A673 (cell line): ENCODE measurements around the gene SHISAL1. TPM values are rescaled to one million over a fixed set of nuclear protein-coding genes. Genes with fewer than 3 reads are reported as not detected.

Experiments used
- BruUV-seq: library from RNA; stranded (reverse); fragments of 400-500 nt; replicated peaks from 2 replicates; lab custom pipeline; 2021; lab: Mats Ljungman, UMichigan
- CTCF ChIA-PET: fragments of 300-600 bp; sonication (Branson Sonifier 250); formaldehyde crosslinking; loops from one replicate; lab custom pipeline; 2022; ENCODE audit warnings: antibody characterized with exemption; lab: Charles Lee
- POLR2A ChIA-PET: fragments of 300-600 bp; sonication (Branson Sonifier 250); formaldehyde crosslinking; loops from one replicate; lab custom pipeline; 2022; ENCODE audit warnings: antibody characterized with exemption; ENCODE audit not compliant: low non-redundant PET; lab: Charles Lee
- DNase-seq: peaks from one replicate; pipeline ENCODE4 v3.0.0-alpha.2; 2015; ENCODE audit warnings: low spot score
- H3K27ac ChIP-seq: fragments of 200-600 bp; sonication (generic); 2 replicates; pipeline ENCODE4 v1.5.1; 2016; ENCODE audit warnings: mixed run types, low read depth, mild to moderate bottlenecking, mixed read lengths, antibody characterized with exemption, low read length; ENCODE audit not compliant: poor library complexity, severe bottlenecking
- H3K27me3 ChIP-seq: fragments of 200-600 bp; sonication (generic); replicated peaks from 2 replicates; pipeline ENCODE4 v1.6.1; 2017; ENCODE audit warnings: mixed run types, low read depth, mild to moderate bottlenecking, mixed read lengths, antibody characterized with exemption, low read length; ENCODE audit not compliant: insufficient read depth, poor library complexity
- H3K36me3 ChIP-seq: fragments of 200-600 bp; sonication (generic); 2 replicates; pipeline ENCODE4 v1.6.1; 2016; ENCODE audit warnings: mixed run types, mild to moderate bottlenecking, mixed read lengths, antibody characterized with exemption, low read length; ENCODE audit not compliant: insufficient read depth, poor library complexity, severe bottlenecking
- H3K4me1 ChIP-seq: fragments of 200-600 bp; sonication (generic); 2 replicates; pipeline ENCODE4 v1.6.1; 2017; ENCODE audit warnings: mixed run types, mild to moderate bottlenecking, mixed read lengths, antibody characterized with exemption, low read length; ENCODE audit not compliant: insufficient read depth, poor library complexity, severe bottlenecking
- H3K4me3 ChIP-seq: fragments of 200-600 bp; sonication (generic); 2 replicates; pipeline ENCODE4 v1.5.1; 2016; ENCODE audit warnings: low read depth, mixed run types, mild to moderate bottlenecking, mixed read lengths, low read length; ENCODE audit not compliant: poor library complexity, severe bottlenecking
- H3K9me3 ChIP-seq: fragments of 200-600 bp; sonication (generic); 2 replicates; pipeline ENCODE4 v1.6.1; 2016; ENCODE audit warnings: mixed run types, low read depth, mild to moderate bottlenecking, mixed read lengths, antibody characterized with exemption, low read length; ENCODE audit not compliant: poor library complexity, severe bottlenecking
- EZH2 ChIP-seq: fragments of 200-600 bp; sonication (generic); IDR thresholded peaks from 2 replicates; pipeline ENCODE4 v1.6.1; 2017; ENCODE audit warnings: borderline replicate concordance, low read depth, mild to moderate bottlenecking, mixed read lengths, antibody characterized with exemption, low read length; ENCODE audit not compliant: poor library complexity, severe bottlenecking
- intact Hi-C: fragments of 100-400 bp; cut with micrococcal nuclease; formaldehyde crosslinking; loops from one replicate; pipeline ENCODE4 v1.10.0; 2022; ENCODE audit not compliant: unreplicated experiment
- total RNA-seq: library from RNA; stranded (reverse); gene quantifications from 2 replicates; pipeline ENCODE4 v1.2.3, GENCODE V29; 2021
- TF ChIP-seq, protein P1 (sequence below): fragments of 300-800, 200-600 bp; sonication (generic); conservative IDR thresholded peaks from 2 replicates; pipeline ENCODE4 v1.5.1; 2017; ENCODE audit warnings: low read depth, mild to moderate bottlenecking, antibody characterized with exemption, low read length, moderate library complexity, mixed read lengths

Gene SHISAL1
- total RNA-seq, 1 experiment from 2014 or later = 1.8 TPM

GRCh38 chr22:44330188-44330743 is 17.5 kb upstream of the SHISAL1 start:
- POLR2A ChIA-PET = no interaction called here
- H3K4me3 ChIP-seq = no peak overlapping the region
- H3K27me3 ChIP-seq = peaks cover 32% of the 10 kb centered on the region
- BruUV-seq = no TSS peak
- no peaks in the 10 kb centered on the region for H3K9me3 ChIP-seq
- no peaks in the 10 kb centered on the region for H3K36me3 ChIP-seq
- CTCF ChIA-PET = no interaction called here
- no peak overlapping the region for H3K27ac ChIP-seq
- H3K4me1 ChIP-seq = peaks cover 6% of the 10 kb centered on the region
- TF ChIP-seq EZH2 = no peak
- TF ChIP-seq, protein P1, sequence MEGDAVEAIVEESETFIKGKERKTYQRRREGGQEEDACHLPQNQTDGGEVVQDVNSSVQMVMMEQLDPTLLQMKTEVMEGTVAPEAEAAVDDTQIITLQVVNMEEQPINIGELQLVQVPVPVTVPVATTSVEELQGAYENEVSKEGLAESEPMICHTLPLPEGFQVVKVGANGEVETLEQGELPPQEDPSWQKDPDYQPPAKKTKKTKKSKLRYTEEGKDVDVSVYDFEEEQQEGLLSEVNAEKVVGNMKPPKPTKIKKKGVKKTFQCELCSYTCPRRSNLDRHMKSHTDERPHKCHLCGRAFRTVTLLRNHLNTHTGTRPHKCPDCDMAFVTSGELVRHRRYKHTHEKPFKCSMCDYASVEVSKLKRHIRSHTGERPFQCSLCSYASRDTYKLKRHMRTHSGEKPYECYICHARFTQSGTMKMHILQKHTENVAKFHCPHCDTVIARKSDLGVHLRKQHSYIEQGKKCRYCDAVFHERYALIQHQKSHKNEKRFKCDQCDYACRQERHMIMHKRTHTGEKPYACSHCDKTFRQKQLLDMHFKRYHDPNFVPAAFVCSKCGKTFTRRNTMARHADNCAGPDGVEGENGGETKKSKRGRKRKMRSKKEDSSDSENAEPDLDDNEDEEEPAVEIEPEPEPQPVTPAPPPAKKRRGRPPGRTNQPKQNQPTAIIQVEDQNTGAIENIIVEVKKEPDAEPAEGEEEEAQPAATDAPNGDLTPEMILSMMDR = no peak
- intact Hi-C loops = loop anchor here (5.0 kb wide), 1 partner anchor 48 kb away; no protein-coding TSS in a partner anchor
- no peak for DNase-seq

GRCh38 chr22:44329179-44329796 is 16.5 kb upstream of the SHISAL1 start:
- Histone ChIP-seq H3K4me1 (peaks cover 6% of the 10 kb centered on the region), H3K36me3 (no peaks in the 10 kb centered on the region), H3K27me3 (peaks cover 32% of the 10 kb centered on the region), H3K4me3 (no peak overlapping the region), H3K9me3 (no peaks in the 10 kb centered on the region), H3K27ac (no peak overlapping the region)
- BruUV-seq = no TSS peak
- intact Hi-C loops = no loop called here
- peak; percentile 35 for DNase-seq
- ChIA-PET CTCF (no interaction called here), POLR2A (no interaction called here)
- no peak for TF ChIP-seq EZH2
- TF ChIP-seq, protein P1 = no peak

DNA sequence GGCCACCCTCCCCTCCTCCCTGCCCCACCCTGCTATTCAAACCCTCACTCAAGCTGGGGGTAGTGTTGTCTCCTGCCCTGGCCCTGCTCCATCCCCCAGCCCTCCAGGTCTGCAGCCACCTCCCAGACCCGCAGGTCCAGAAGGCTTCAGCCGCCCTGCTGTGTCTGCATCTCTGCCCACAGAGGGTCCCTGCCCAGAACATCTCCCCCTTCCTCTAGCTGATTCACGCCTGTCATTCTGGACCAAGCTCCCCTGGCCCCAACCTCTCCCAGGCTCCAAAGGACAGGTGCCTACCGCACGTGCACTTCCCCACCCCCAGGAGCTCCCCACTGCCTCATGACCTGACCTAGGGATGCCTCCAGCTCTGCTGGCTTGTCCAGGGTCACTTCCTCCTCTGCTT is 16.0 kb upstream of the SHISAL1 start:
- H3K27ac ChIP-seq = no peak overlapping the region
- no peak for TF ChIP-seq EZH2
- TF ChIP-seq, protein P1 = no peak
- peaks cover 32% of the 10 kb centered on the region for H3K27me3 ChIP-seq
- intact Hi-C loops = no loop called here
- POLR2A ChIA-PET = interaction anchor here (0.6 kb wide), 1 partner anchor 625 kb away, joined by 3 read pairs; no protein-coding TSS in a partner anchor
- no TSS peak for BruUV-seq
- H3K4me1 ChIP-seq = peaks cover 6% of the 10 kb centered on the region
- CTCF ChIA-PET = no interaction called here
- no peaks in the 10 kb centered on the region for H3K9me3 ChIP-seq
- H3K36me3 ChIP-seq = no peaks in the 10 kb centered on the region
- no peak overlapping the region for H3K4me3 ChIP-seq
- no peak for DNase-seq
